Caco-2 (cell line): Measurements from ENCODE around the gene HS1BP3. TPM values are rescaled to one million over a fixed set of nuclear protein-coding genes. Genes with fewer than 3 reads are reported as not detected.

Source experiments
- Bru-seq: library from RNA; stranded (reverse); fragments of 400-500 nt; gene quantifications from one replicate; lab custom pipeline; 2021; lab: Mats Ljungman, UMichigan
- BruChase-seq, 2 experiments: library from RNA; stranded (reverse); fragments of 400-500 nt; gene quantifications; one replicate each; lab custom pipeline; 2021; lab: Mats Ljungman, UMichigan
- BruUV-seq: library from RNA; stranded (reverse); fragments of 400-500 nt; replicated peaks from 2 replicates; lab custom pipeline; 2021; lab: Mats Ljungman, UMichigan
- CTCF ChIA-PET: fragments of 300-600 bp; sonication (Branson Sonifier 250); formaldehyde crosslinking; loops from one replicate; lab custom pipeline; 2022; ENCODE audit warnings: antibody characterized with exemption; lab: Charles Lee
- POLR2A ChIA-PET: fragments of 300-600 bp; sonication (Branson Sonifier 250); formaldehyde crosslinking; loops from one replicate; lab custom pipeline; 2022; ENCODE audit warnings: antibody characterized with exemption; lab: Charles Lee
- DNase-seq, 2 experiments: peaks; one replicate each; pipeline versions ENCODE4 v3.0.0 to v3.0.0-alpha.2; 2020 to 2022
- H3K27me3 ChIP-seq: replicated peaks from 2 replicates; pipeline ENCODE4 v1.6.0; 2011; ENCODE audit warnings: low read length; ENCODE audit not compliant: control insufficient read depth, insufficient read depth
- H3K36me3 ChIP-seq: 2 replicates; pipeline ENCODE4 v1.5.1; 2011; ENCODE audit warnings: low read length; ENCODE audit not compliant: control insufficient read depth, insufficient read depth
- H3K4me1 ChIP-seq: fragments of 250-450 bp; sonication (Bioruptor Pico); 2 replicates; pipeline ENCODE4 v1.5.1; 2020; ENCODE audit warnings: mild to moderate bottlenecking
- H3K4me3 ChIP-seq: 2 replicates; pipeline ENCODE4 v1.5.1; 2011; ENCODE audit warnings: low read depth, mild to moderate bottlenecking, control low read depth, low read length
- H3K9me3 ChIP-seq: fragments of 250-450 bp; sonication (Bioruptor Pico); 2 replicates; pipeline ENCODE4 v1.5.1; 2020; ENCODE audit warnings: mild to moderate bottlenecking, moderate library complexity
- H3K27ac Mint-ChIP-seq: one replicate; pipeline ENCODE4 v1.8.0; 2022; ENCODE audit warnings: mixed read lengths; ENCODE audit not compliant: unreplicated experiment
- H3K27me3 Mint-ChIP-seq: one replicate; pipeline ENCODE4 v1.8.0; 2022; ENCODE audit warnings: mixed read lengths; ENCODE audit not compliant: insufficient read depth, unreplicated experiment
- H3K36me3 Mint-ChIP-seq: one replicate; pipeline ENCODE4 v1.8.0; 2022; ENCODE audit warnings: mild to moderate bottlenecking, mixed read lengths; ENCODE audit not compliant: insufficient read depth, unreplicated experiment
- H3K4me1 Mint-ChIP-seq: one replicate; pipeline ENCODE4 v1.8.0; 2022; ENCODE audit warnings: low read depth, mixed read lengths; ENCODE audit not compliant: unreplicated experiment
- H3K4me3 Mint-ChIP-seq: one replicate; pipeline ENCODE4 v1.8.0; 2022; ENCODE audit warnings: mild to moderate bottlenecking, moderate library complexity, mixed read lengths; ENCODE audit not compliant: unreplicated experiment
- H3K9me3 Mint-ChIP-seq: one replicate; pipeline ENCODE4 v1.8.0; 2022; ENCODE audit warnings: mixed read lengths; ENCODE audit not compliant: unreplicated experiment
- CTCF ChIP-seq, 2 experiments: fragments of 200-600 bp in 1 of 2; IDR thresholded peaks; 1 replicate in 1 of 2; 2 replicates in 1 of 2; pipeline versions ENCODE4 v1.5.1 to v1.8.0; 2011 to 2022; ENCODE audit warnings: antibody characterized with exemption in 1 of 2, control low read depth in 1 of 2, inconsistent platforms in 1 of 2, low read depth in 1 of 2, low read length in 1 of 2, mild to moderate bottlenecking in 1 of 2, moderate library complexity in 1 of 2; ENCODE audit not compliant: insufficient read depth in 1 of 2, severe bottlenecking in 1 of 2, unreplicated experiment in 1 of 2
- intact Hi-C: fragments of 100-400 bp; cut with micrococcal nuclease; formaldehyde crosslinking; loops from one replicate; pipeline ENCODE4 v1.10.0; 2022; ENCODE audit not compliant: unreplicated experiment
- long read RNA-seq: library from polyadenylated mRNA; stranded (forward); transcript quantifications from one replicate; pipeline ENCODE4 v2.0.0, GENCODE V29; 2022
- total RNA-seq: library from RNA; stranded (reverse); gene quantifications from 2 replicates; pipeline ENCODE4 v1.2.3, GENCODE V29; 2022

HS1BP3 gene
- 26.5 and 31.1 TPM in 2 replicates for total RNA-seq
- Bru-seq, nascent RNA: percentile 61 among the genes with signal in this experiment
- percentile 57 among the genes with signal in this experiment for BruChase-seq, experiment 1, labeled RNA remaining after a 2-hour chase
- BruChase-seq, experiment 2, labeled RNA remaining after a 6-hour chase: percentile 62 among the genes with signal in this experiment
- long read RNA-seq, full-length matches to known transcripts: 6 of 19 reads
- long read RNA-seq, partial matches to known transcripts: 1 of 19 reads
- long read RNA-seq, other reads (novel, unspliced or antisense): 12 of 19 reads

- peaks cover 7% of the 10 kb centered on the region for H3K4me1 Mint-ChIP-seq
- no peaks in the 10 kb centered on the region for H3K9me3 ChIP-seq
- H3K4me3 ChIP-seq: peak within 1 kb of the TSS; percentile 92
- CTCF ChIA-PET: interaction anchor here (0.6 to 3.0 kb wide), 23 partner anchors 9 to 619 kb away, joined by 3 to 28 read pairs (median 4); partner anchors contain the start of genes GDF7 and RHOB
- peaks cover 13% of the 10 kb centered on the region for H3K4me1 ChIP-seq
- peak within 1 kb of the TSS; percentile 81 for H3K27ac Mint-ChIP-seq
- H3K4me3 Mint-ChIP-seq: peak within 1 kb of the TSS; percentile 81
- POLR2A ChIA-PET: interaction anchor here (1.0 to 3.1 kb wide), 4 partner anchors 10 to 204 kb away, joined by 3 to 33 read pairs (median 4); partner anchors contain the start of gene RHOB
- H3K36me3 Mint-ChIP-seq: peaks cover 5% of the 10 kb centered on the region
- H3K27me3 Mint-ChIP-seq: no peaks in the 10 kb centered on the region
- BruUV-seq: TSS peak; percentile 59
- intact Hi-C loops: loop anchor here (1.0 kb wide), 2 partner anchors 208 to 255 kb away; no protein-coding TSS in a partner anchor
- peak; percentile 55 to 95 for TF ChIP-seq CTCF (IDR thresholded peaks at IDR 0.05; ENCODE audit: insufficient read depth in 1 of 2, low read depth in 1 of 2, low read length in 1 of 2, severe bottlenecking in 1 of 2, unreplicated experiment in 1 of 2)
- no peaks in the 10 kb centered on the region for H3K9me3 Mint-ChIP-seq
- DNase-seq: peak; percentile 80 to 96
- no peaks in the 10 kb centered on the region for H3K27me3 ChIP-seq
- no peaks in the 10 kb centered on the region; the same call in 1 of the 2 replicates for H3K36me3 ChIP-seq
Observed at GRCh38 chr2:20650877-20651730, at the start of gene HS1BP3. TSS of gene HS1BP3 (minus strand) at chr2:20651098. CDS start at chr2:20651063, 35 bp downstream.

GRCh38 chr2:20698916-20699613, 48.2 kb upstream of the HS1BP3 start:
- H3K4me1 Mint-ChIP-seq: no peaks in the 10 kb centered on the region
- Histone ChIP-seq H3K9me3 (no peaks in the 10 kb centered on the region), H3K4me1 (no peaks in the 10 kb centered on the region), H3K27me3 (no peaks in the 10 kb centered on the region), H3K4me3 (no peak overlapping the region), H3K36me3 (no peaks in the 10 kb centered on the region)
- H3K36me3 Mint-ChIP-seq: no peaks in the 10 kb centered on the region
- no peak for DNase-seq
- intact Hi-C loops: no loop called here
- H3K4me3 Mint-ChIP-seq: no peak overlapping the region
- no peak for TF ChIP-seq CTCF (IDR thresholded peaks at IDR 0.05; ENCODE audit: insufficient read depth in 1 of 2, low read depth in 1 of 2, low read length in 1 of 2, severe bottlenecking in 1 of 2, unreplicated experiment in 1 of 2)
- POLR2A ChIA-PET: no interaction called here
- CTCF ChIA-PET: no interaction called here
- BruUV-seq: no TSS peak
- H3K27me3 Mint-ChIP-seq: no peaks in the 10 kb centered on the region
- no peaks in the 10 kb centered on the region for H3K9me3 Mint-ChIP-seq
- H3K27ac Mint-ChIP-seq: no peak overlapping the region
